Brain pericyte (primary cell): ENCODE results near the gene TEF.

Source experiments
- DNase-seq: peaks from one replicate; pipeline ENCODE4 v3.0.0-alpha.2; 2012; ENCODE audit warnings: low read depth, low spot score

TEF gene

DNA sequence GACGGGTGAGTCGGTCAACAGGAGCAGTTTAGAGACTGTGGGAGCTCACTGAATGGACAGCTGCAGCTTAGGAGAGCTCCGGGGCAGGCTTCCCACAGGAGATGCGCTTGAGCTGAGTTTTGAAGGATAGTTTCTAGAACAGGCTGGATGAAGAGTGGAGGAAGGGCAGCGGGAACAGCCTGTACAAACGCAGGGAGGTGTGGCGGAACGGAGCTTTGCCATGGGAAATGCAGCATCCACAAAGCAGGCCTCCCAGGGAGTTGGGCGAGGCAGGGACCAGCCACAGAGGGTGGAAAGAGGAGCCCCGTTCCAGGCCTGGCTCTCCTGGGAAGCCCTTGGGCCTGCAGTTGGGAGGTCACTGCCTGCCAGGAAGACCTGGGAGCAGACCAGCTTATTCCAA, 26.8 kb upstream of the TEF start:
- no peak for DNase-seq

DNA sequence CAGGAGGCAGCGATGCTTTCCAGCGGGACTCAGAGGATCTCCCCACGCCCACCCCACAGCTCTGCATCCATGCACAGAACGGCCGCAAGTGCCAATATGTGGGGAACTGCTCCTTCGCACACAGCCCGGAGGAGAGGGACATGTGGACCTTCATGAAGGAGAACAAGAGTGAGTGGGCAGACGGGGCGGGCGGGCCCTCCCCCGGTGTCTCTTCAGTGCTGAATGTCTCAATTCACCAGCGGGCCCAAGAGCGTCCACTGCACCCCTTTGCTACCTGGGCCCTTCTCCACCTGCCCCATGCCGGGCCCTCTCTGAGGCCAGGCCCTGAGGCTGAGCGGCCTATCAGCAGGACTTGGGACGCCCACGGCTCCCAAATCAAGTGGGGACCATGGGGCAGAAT, 25.8 kb upstream of the TEF start:
- no peak for DNase-seq

DNA sequence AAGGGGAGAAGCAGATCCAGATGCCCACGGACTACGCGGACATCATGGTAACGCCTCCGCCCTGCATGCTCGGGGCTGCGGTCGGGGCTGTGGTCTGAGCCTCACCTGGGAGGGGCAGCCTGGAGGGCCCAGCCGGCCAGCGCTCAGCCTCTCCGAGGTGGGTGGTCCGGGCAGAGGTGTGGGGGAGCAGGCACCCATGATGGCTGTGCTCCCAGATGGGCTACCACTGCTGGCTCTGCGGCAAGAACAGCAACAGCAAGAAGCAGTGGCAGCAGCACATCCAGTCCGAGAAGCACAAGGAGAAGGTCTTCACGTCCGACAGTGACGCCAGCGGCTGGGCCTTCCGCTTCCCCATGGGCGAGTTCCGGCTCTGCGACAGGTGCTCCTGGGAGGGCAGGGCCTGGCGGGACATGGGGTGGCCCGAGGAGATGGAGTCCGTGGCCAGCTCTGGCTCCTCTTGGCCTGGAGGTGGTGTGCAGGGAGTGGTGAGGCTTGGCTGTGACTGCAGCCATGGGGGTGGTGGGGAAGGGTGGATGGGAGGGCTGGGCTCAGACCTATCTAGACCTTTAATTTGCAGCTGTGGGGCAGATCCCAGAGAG, 25.2 kb upstream of the TEF start:
- DNase-seq = no peak

DNA sequence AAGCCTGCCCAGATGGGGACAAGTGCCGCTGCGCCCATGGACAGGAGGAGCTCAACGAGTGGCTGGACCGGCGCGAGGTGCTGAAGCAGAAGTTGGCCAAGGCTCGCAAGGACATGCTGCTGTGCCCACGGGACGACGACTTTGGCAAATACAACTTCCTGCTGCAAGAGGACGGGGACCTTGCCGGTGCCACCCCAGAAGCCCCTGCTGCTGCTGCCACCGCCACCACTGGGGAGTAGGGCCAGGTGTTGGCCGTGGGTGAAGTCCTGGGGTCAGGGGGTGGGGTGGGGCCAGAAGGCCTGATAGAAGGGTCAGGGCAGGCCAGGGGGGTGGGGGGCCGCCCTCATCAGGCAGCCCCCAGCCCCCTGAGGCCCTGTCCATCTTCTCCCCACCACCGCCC, 24.6 kb upstream of the TEF start:
- no peak for DNase-seq

DNA sequence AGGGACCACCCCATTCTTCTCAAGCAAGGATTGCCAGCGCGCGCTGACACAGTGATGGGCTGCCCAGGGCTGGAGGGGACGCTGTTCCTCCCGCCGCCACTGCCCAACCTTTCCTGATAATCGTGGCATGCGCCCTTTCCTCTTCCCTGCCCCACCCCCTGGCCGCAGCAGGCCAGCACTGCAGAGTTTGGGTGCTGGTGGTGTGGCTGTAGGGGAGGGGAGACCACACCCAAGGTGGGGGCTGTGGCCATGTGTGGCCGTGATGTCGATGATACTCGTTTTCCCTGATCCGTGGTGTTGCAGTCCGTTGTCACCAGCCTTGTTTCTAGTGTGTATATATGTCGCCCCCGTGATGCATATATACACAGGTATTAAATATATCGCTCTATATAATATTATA, 22.8 kb upstream of the TEF start:
- DNase-seq = no peak

DNA sequence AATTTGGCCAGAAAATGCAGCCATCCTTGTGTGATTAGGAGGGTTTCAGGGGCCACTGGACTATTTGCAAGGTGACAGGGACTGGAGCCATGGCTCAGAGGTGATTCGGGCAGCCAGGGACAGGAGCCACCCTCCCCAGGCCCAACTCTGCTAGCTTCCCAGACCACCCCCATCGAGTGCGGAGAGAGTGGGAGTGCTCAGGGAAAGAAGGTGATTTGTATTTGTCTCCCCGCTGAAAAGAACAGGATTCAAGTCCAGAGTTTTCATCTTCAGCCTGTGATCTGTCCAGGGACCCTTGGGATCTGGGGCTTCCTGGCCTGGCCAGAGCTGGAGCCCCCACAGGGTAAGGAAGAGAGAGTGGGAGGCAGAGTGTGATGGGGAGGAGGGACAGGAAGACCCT, 22.4 kb upstream of the TEF start:
- no peak for DNase-seq

DNA sequence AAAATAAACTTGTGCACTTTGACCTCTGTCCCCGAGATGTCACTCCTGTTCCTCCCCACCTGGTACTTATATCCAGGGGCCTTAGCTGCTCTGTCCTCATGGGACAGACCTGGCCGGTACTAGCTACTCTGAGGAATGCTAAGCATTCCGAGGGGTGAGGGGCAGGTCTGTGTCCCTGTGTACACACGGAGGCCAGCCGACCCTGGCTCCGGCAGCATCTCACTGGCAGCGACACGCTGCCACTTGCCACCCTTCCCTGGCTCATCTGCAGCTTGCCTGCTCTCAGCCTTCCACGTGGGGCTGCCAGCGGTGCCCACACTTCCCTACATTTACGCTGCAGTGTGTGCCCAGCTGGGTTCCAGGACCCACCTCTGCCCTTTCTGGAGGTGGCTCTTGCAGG, 21.6 kb upstream of the TEF start:
- no peak for DNase-seq

DNA sequence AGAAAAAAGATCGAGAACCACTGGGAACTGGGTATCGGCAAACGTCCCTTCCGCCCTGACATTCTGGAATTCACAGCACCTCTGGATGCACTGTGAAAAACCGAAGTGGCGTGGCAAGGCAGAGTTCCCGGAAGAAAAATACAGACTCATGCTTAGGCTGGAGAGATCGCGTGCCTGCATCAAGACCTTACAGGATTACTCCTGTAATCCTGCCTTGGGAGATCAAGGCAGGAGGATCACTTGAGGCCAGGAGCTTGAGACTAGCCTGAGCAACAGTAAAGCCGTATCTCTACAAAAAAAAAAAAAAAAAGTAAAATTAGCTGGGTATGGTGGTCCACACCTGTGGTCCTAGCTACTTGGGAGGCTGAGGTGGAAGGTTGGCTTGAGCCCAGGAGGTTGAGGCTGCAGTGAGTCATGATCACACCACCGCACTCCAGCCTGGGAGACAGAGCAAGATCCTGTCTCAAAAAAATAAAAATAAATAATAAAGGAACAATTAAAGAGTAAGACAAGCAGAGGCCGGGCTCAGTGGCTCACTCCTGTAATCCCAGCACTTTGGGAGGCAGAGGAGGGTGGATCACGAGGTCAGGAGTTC, 19.9 kb upstream of the TEF start:
- no peak for DNase-seq

DNA sequence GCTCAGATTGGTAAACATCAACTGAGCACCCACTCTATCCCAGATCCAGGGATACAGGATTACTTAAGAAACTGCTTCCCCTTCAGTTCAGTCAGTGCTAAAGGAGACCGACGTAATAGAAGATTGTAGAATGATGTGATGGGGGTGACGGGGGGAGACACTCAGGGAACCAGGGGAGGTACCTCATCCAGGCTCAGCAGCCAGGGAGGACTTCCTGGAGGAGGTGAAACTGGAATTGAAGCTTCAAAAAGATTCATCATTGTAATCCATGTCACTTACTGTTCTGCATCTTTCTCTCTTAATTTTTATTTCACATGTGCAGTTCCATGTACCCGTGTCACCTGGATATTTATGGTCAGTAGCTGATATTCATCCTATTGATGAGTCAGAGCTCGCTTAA, 19.1 kb upstream of the TEF start:
- no peak for DNase-seq

DNA sequence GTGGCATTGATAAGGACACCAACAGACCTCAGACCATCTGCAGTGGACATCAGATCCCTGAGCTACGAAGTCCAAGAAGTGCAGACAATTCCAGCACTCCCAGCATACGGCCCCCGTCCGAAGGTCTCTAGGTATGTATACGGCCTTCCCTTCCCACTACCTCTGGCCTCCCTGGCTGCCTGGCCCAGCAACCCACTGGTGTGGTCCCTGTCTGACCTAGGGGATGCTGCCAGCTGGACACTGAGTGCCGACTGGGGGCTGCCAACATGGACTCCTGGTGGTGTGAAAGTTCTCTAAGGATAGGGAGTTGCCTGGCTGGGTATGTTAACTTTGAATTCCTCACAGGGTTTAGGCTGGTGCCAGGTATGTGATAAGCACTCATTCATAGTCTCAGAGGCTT, 17.5 kb upstream of the TEF start:
- DNase-seq = no peak

DNA sequence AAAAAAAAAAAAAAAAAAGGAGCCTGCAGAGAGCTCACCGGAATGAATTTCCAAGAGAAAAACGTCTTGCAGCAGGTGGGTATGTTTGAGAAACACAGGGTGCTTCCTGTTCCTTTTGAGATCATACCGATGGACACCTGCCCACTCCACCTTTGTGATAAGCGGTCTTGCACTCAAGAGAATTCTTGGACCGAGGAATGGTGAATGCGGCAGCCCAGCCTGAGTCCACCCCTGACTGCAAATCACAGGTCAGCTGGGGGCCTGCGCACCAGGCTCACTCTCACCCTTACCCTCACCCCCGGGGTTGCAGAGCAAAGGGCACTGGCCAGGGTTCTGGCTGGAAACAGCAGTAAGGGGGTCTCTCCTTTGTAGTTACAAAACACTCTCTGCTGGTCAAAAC, 16.8 kb upstream of the TEF start:
- DNase-seq = no peak

DNA sequence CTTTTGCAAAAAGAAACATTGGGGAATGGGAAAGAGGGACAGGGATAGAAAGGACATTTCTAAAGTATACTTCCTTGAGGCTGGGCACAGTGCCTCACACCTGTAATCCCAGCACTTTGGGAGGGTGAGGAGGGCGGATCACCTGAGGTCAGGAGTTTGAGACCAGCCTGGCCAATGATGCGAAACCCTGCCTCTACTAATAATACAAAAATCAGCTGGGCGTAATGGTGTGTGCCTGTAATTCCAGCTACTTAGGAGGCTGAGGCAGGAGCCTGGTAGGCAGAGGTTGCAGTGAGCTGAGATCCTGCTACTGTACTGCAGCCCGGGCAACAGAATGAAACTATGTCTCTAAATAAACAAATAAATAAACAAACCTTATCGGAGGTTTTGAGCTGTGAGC, 16.3 kb upstream of the TEF start:
- no peak for DNase-seq

DNA sequence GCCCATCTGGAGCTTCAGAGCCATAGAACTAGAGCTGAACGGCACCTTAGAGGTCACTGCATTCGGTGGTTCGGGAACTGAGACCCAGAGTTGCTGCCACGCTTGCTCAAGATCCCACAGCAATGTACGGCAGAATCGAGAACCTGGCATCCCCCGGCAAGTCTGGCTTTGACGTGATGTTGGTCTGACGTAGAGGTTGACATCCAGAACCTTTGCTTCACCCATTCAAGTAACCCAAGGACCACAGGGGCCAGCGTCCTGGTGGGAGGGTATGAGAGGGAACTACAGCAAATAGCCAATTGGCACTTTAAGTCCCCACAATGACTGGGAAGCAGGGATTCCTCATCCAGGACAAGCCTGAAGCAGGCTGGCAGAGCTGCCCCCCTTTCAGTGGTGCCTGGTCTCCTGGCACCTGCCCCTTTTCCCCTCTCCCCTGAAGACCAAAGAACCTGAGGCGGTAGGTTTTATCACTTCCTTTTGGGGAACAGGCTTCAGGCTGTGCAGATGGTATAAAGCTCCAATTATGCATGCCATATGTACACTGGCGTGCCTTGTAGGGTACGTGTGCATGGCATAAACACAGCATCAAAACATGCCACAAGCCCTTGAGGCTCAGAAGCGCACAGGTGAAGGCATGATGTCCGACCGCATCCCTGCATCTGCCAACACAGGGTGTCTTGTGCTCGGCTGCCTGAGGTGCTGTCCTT, 15.3 kb upstream of the TEF start:
- DNase-seq = no peak

DNA sequence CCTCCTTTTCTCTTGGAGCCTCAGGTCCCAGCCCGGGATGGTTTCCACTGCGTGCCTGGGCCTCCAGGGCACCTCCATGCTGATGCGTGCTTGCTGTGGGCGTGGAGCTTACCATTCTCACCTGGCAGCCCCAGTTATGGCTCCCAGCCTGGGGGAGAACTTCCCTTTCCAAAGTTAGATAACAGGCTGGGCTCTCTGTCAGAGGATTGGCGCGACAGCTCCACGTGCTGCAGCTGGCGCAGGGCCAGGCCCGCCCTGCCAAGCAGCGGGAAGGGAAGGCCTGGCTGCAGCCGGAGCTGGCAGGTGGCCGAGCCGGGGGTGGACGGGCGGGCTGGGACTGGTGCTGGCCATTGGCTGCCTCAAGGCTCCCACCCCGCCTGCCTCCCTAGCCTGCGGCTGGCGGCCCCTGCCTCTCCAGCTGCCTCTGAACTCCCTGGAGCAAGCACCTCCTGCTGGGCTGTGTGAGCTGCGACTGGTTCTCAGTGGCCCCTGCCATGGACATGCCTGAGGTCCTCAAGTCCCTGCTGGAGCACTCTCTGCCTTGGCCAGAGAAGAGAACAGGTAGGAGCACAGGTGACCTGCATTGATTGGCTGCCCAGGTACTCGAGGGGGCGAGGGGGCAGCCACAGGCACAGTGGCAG, 14.6 kb upstream of the TEF start:
- DNase-seq = peak; percentile 82

DNA sequence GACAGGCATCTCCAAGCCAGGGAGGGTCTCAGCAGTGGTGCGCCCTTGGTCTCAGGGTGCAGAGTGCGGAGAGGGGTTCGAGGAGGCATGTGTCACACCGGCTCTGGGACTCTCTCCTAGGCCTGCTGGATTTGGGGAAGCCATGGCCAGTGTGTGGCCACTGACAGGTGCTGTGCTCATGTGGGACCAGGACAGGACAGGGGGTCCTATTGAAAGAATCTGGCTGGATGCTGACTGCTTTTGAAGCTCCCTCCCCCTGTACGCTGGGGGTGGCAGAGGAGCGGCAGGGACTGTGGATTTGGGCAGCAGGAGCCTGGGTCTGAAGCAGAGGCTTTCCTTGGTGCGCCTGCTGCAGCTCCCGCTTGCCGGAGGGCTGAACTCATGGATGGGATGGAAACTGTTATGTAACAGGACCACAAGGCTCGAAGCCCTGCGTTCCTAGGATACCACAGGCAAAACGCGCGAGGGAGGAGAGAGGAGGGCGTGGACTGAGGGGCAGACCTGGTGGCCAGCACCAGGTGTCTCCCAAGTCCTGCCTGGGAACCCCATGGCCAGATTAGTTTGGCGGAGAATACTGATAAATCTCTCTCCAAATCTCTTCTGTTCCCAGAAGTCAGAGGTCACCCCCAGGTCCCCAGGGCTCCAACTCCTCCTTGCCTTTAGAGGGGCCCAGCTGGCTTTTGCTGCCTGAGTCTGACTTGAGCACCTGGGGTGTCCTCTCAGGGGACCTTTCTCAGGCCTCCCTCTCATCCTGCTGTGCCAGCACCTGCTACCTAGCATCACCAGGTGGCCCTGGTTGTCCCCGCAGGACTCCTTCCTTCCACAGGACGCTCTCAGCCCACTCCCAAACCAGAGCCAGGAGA, 13.8 kb upstream of the TEF start:
- DNase-seq = no peak

DNA sequence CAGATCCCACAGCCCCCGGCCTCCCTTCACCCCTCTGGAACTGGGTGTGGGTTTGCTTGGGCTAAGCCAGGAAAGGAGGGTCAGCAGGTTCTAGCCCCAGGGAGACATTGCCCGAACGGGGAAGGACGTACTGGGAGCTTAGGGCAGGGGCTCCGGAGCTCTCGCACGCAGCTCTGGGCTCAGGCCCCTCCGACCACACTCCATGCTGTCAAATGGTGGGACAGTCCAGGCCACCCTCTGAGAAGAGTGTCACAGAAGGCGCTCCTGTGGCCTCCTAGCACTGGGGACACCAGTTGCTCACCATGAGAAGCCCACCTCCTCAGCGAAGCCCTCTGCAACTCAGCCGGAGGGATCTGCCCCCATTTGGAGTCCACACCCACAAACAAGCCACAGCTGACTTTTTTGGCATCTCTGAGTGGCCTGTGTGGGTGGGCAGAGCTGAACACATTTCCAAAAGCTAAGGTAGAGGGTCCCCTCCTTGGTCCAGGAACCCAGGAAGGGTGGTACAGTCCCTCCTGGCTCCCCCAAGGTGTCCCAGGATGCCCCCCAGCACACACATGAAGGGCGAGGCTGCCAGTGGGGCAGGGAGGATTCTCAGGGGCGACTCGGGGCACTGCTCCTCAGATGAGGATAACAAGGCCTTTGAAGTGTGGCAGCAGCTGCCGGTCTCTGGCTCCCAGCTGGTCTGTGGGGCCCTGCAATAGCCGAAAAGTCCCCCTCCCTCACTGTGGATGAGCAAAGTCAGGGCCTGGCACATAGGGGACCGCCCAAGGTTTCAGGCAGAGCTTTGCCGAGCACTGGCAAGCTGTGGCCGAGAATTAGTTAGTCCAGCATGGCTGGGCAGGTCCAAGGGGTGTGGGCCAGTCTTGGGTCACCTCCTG, 13.0 kb upstream of the TEF start:
- DNase-seq = no peak

DNA sequence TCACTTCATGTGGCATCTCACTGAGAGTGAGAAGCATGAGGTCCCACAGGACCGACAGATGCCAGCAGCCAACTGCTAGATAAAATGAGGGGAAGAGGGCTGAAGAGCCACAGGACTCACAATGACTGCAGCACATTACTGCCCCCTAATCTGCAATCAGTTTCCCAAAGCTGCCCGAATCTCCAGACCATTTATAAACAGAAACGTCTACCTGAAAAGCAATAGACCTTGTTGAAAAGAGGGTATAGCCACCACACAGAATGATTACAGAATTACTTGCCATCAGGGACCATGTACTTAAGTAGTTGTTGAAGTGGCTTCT, 12.4 kb upstream of the TEF start:
- DNase-seq = no peak

DNA sequence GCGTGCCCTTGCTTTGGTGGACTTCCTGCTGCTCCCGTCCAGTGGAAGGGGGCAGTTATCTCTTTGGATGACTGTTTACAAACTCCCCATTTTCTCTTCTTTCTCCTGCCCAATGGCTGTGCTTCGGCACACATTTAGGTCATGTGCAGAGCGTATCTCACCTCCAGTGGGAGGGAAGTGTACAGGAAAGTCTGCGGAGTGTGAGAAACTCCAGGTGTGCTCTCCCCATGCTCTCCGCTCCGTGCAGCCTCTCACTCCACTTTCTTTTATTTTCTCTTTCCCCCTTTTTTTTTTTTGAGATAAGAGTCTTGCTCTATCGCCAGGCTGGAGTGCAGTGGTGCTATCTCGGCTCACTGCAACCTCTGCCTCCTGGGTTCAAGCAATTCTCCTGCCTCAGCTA, 11.9 kb upstream of the TEF start:
- DNase-seq = no peak

DNA sequence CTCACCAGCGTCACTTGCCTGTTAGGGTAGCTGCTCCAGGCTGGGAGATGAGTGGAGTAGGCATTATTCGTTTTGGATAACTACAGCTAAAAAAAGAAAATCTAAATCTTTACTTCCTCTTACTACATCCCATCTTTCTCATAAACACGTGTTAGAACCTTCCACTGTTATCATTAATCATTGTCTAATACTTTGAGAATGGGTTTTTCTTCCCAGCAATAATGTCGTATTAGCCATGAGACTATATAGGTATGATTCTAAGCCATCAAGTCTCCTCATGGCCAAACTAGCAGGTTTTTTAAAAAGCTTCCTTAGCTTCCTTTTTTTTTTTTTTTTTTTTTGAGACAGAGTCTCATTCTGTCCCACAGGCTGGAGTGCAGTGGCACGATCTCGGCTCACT, 3.9 kb upstream of the TEF start:
- no peak for DNase-seq

DNA sequence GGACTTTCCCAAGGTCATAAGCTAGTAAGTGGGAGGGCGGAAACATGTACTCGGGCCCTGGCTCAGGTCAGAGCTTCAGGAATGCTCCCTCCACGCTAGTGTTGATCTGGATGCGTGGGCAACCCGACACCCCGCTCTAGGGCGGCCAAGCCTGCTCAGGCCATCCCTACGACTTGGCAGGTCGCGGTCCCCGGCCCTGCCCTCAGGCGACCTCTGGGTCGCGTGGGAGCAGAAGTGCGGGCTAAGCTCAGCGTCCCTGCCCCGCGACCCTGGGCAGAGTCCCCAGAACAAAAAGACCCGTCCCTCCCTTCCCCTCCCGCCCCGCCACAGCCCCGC, 781 bp upstream of the TEF start:
- DNase-seq = no peak

DNA sequence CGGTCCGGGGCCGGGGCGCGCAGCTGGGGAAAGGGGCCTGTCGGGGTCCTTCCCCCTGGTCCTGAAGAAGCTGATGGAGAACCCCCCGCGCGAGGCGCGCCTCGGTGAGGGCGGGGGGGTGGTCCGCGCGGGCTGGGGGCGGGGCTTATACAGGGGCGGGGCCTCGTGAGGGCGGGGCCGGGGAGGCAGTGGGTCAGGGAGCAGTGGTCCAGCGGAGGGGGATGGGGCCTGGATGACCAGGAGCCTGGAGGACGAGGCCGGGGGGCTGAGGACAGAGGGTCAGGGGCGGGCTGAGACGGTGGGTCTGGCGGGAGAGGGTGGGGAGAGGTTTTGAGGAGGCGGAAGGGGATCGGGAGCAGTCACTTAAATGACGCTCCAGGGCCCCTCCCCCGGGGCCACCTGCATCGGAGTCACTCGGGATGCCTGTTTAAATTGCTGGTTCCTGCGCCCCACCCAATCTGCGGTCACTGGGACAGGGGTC, 396 bp downstream of the TEF start:
- no peak for DNase-seq
